ENCODE results near the gene PITPNC1.

PITPNC1 gene

GRCh38 chr17:67443931-67444595 lies 67.0 kb downstream of the PITPNC1 start:
- Mint-ChIP-seq H3K9me3 (no peaks in the 10 kb centered on the region), H3K36me3 (peaks cover 5% of the 10 kb centered on the region), H3K4me1 (peaks cover 64% of the 10 kb centered on the region), H3K4me3 (no peak overlapping the region), H3K27ac (peak overlapping the region; percentile 86)
- DNase-seq (ENCODE audit: low spot score in 2 of 2) (no peak), ATAC-seq (no peak)

- DNase-seq (ENCODE audit: low spot score in 2 of 2): no peak
- peaks cover 73% of the 10 kb centered on the region for H3K4me1 Mint-ChIP-seq
- peaks cover 5% of the 10 kb centered on the region for H3K36me3 Mint-ChIP-seq
- H3K4me3 Mint-ChIP-seq: no peak overlapping the region
- H3K9me3 Mint-ChIP-seq: no peaks in the 10 kb centered on the region
- ATAC-seq: no peak
- peak overlapping the region; percentile 43 for H3K27ac Mint-ChIP-seq
Measured at GRCh38 chr17:67448449-67448848, 71.4 kb downstream of the PITPNC1 start.

DNA sequence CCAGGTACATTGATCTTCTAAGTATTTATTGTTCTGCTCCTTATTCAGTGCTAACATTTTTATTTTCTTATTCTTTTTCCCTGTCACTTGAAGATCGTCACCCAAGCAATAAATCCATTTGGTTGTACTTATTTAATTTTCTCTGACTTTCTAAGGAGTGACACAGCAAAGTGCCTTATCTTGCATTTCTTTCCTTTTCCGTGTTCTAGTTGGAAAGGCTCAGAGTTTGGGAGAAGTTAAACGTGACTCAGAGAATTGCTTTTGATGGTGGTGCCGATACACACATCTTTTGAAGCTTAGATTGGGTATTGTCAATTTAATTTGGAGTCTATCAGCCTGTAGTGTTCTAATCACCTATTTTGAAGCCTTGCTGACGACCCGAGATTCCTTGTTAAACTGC lies 72.0 kb downstream of the PITPNC1 start:
- peak overlapping the region; percentile 70 for H3K27ac Mint-ChIP-seq
- no peak for ATAC-seq
- H3K9me3 Mint-ChIP-seq: no peaks in the 10 kb centered on the region
- peak overlapping the region; percentile 50 for H3K4me3 Mint-ChIP-seq
- peaks cover 72% of the 10 kb centered on the region for H3K4me1 Mint-ChIP-seq
- DNase-seq (ENCODE audit: low spot score in 2 of 2): no peak
- peaks cover 5% of the 10 kb centered on the region for H3K36me3 Mint-ChIP-seq

DNA sequence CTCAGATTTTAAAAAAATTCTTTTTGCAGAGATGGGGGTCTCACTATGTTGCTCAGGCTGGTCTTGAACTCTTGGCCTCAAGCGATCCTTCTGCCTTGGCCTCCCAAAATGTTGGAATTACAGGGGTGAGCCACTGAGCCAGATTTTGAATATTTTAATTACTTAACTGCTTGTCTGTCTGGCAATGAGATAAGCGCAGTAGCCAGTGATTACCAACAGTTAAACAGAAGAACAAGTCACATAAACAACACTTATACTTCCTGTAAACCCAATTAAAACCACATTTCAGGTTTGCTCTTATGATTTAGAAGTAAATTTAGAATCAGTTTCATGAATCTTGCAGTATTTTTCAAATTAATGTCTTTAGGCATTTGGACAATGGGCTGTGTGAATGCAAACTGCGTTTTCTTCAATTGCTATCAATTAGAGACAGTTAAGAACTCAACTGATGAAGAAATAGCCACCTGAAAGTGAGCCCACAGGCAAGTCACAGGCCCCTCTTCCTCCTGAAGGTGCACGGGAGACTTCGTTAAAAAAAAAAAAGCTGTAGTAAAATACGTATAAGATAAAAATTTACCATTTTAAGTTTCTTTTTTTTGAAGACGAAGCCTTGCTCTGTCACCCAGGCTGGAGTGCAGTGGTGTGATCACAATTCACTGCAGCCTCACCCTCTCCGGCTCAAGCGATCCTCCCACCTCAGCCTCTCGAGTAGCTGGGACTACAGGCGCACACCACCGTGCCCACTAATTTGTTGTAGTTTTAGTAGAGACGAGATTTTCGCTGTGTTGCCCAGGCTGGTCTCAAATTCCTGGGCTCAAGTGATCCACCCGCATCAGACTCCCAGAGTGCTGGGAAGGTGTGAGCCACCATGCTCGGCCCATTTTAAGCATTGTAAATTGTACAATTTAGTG lies 73.0 kb downstream of the PITPNC1 start:
- H3K27ac Mint-ChIP-seq: peak overlapping the region; percentile 70
- peaks cover 69% of the 10 kb centered on the region for H3K4me1 Mint-ChIP-seq
- no peak for DNase-seq (ENCODE audit: low spot score in 2 of 2)
- no peaks in the 10 kb centered on the region for H3K9me3 Mint-ChIP-seq
- H3K36me3 Mint-ChIP-seq: peaks cover 5% of the 10 kb centered on the region
- H3K4me3 Mint-ChIP-seq: peak overlapping the region; percentile 50
- ATAC-seq: no peak

- DNase-seq (ENCODE audit: low spot score in 2 of 2) (peak in 1 of 2 donors; percentile 70), ATAC-seq (peak; percentile 97)
- Mint-ChIP-seq H3K9me3 (peaks cover 1% of the 10 kb centered on the region), H3K4me1 (peaks cover 83% of the 10 kb centered on the region), H3K27ac (peak overlapping the region; percentile 88), H3K36me3 (peaks cover 5% of the 10 kb centered on the region), H3K4me3 (peak overlapping the region; percentile 50)
Measured at GRCh38 chr17:67452681-67453554, 75.8 kb downstream of the PITPNC1 start.

DNA sequence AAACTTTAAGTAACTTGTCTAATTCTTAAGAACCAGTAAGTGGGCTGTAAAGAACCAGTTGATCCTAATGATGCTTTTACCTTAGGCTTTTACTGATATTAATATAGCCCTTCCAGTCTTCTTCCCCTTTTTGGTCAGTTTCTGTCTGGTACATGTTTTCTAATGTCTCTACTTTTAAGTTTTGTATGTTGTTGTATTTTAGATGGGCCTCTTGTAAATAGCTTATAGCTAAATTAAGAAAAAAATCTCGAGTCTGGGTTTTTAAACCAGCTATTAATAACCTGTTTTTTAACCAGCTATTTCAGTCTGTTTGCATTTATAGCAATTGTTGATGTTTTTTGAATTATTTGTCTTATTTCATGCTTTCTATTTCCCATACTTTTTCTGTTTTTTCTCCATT lies 79.0 kb downstream of the PITPNC1 start:
- Mint-ChIP-seq H3K27ac (peak overlapping the region; percentile 72), H3K9me3 (peaks cover 9% of the 10 kb centered on the region), H3K36me3 (peaks cover 5% of the 10 kb centered on the region), H3K4me1 (peaks cover 71% of the 10 kb centered on the region), H3K4me3 (no peak overlapping the region)
- ATAC-seq (no peak), DNase-seq (ENCODE audit: low spot score in 2 of 2) (no peak)

GRCh38 chr17:67456889-67457288 lies 79.8 kb downstream of the PITPNC1 start:
- Mint-ChIP-seq H3K4me3 (no peak overlapping the region), H3K4me1 (peaks cover 71% of the 10 kb centered on the region), H3K9me3 (peaks cover 9% of the 10 kb centered on the region), H3K27ac (peak overlapping the region; percentile 72), H3K36me3 (peaks cover 5% of the 10 kb centered on the region)
- DNase-seq (ENCODE audit: low spot score in 2 of 2): no peak
- ATAC-seq: no peak

DNA sequence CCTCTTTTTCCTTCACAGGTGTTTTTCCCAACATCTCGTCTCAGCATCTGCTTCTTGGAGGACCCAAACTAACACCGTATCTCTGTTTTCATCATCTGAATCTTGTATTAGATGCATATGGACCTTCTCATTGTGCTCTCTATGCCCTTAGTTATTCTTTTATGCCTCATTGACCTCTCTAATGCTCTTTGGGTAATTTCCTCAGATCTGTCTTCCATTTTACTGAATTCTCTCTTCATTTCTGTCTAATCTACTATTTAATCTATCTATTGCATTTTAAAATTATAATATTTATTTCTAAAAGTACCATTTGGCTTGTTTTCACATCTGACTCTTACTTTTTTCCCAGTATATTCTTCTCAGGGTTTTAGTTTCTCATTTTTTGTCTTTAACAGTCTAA lies 81.1 kb downstream of the PITPNC1 start:
- peaks cover 1% of the 10 kb centered on the region for H3K36me3 Mint-ChIP-seq
- H3K27ac Mint-ChIP-seq: peak overlapping the region; percentile 72
- DNase-seq (ENCODE audit: low spot score in 2 of 2) (no peak), ATAC-seq (no peak)
- H3K4me3 Mint-ChIP-seq: no peak overlapping the region
- H3K9me3 Mint-ChIP-seq: peaks cover 9% of the 10 kb centered on the region
- peaks cover 66% of the 10 kb centered on the region for H3K4me1 Mint-ChIP-seq

GRCh38 chr17:67459985-67460384 lies 82.9 kb downstream of the PITPNC1 start:
- DNase-seq (ENCODE audit: low spot score in 2 of 2) (no peak), ATAC-seq (no peak)
- H3K9me3 Mint-ChIP-seq: peaks cover 9% of the 10 kb centered on the region
- H3K27ac Mint-ChIP-seq: peak overlapping the region; percentile 68
- no peak overlapping the region for H3K4me3 Mint-ChIP-seq
- H3K36me3 Mint-ChIP-seq: no peaks in the 10 kb centered on the region
- peaks cover 63% of the 10 kb centered on the region for H3K4me1 Mint-ChIP-seq

GRCh38 chr17:67461228-67461780 lies 84.2 kb downstream of the PITPNC1 start:
- no peak for DNase-seq (ENCODE audit: low spot score in 2 of 2)
- peak; percentile 76 for ATAC-seq

GRCh38 chr17:67461876-67462275 lies 84.8 kb downstream of the PITPNC1 start:
- Mint-ChIP-seq H3K36me3 (no peaks in the 10 kb centered on the region), H3K4me3 (peak overlapping the region; percentile 42), H3K4me1 (peaks cover 66% of the 10 kb centered on the region), H3K9me3 (peaks cover 9% of the 10 kb centered on the region), H3K27ac (peak overlapping the region; percentile 60)
- DNase-seq (ENCODE audit: low spot score in 2 of 2) (no peak), ATAC-seq (no peak)

More at GRCh38 chr17:67461228-67461780, 84.2 kb downstream of the PITPNC1 start:
- no peaks in the 10 kb centered on the region for H3K36me3 Mint-ChIP-seq
- H3K4me3 Mint-ChIP-seq: peak overlapping the region; percentile 42
- H3K9me3 Mint-ChIP-seq: peaks cover 9% of the 10 kb centered on the region
- peaks cover 66% of the 10 kb centered on the region for H3K4me1 Mint-ChIP-seq
- H3K27ac Mint-ChIP-seq: peak overlapping the region; percentile 60

DNA sequence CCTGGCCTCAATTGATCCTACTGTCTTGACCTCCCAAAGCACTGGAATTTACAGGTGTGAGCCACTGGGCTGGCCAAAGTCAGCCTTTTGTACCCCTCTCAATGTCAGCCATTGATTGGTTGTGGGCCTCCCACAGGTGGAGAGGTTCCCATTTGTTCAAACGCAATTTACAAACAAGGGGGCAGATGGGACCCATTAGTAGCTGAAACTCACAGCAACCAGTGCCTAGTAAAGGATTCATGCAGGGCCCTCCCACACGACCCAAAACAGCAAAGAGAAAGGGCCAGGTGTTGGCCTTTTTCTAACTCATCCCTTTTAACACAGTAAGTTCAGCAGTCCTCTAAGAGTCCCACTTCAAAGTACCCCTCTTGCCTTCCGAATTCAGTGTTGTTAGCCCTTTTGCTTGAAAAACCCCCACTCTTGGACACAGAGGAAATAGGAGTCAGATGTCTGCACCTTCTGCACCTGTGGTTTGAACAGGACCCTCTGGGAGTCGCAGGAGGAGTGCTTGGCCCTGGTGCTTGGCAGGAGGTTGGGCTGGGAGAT lies 89.2 kb downstream of the PITPNC1 start:
- DNase-seq (ENCODE audit: low spot score in 2 of 2): no peak
- Mint-ChIP-seq H3K27ac (no peak overlapping the region), H3K4me3 (no peak overlapping the region), H3K36me3 (no peaks in the 10 kb centered on the region), H3K9me3 (no peaks in the 10 kb centered on the region), H3K4me1 (peaks cover 66% of the 10 kb centered on the region)
- no peak for ATAC-seq

DNA sequence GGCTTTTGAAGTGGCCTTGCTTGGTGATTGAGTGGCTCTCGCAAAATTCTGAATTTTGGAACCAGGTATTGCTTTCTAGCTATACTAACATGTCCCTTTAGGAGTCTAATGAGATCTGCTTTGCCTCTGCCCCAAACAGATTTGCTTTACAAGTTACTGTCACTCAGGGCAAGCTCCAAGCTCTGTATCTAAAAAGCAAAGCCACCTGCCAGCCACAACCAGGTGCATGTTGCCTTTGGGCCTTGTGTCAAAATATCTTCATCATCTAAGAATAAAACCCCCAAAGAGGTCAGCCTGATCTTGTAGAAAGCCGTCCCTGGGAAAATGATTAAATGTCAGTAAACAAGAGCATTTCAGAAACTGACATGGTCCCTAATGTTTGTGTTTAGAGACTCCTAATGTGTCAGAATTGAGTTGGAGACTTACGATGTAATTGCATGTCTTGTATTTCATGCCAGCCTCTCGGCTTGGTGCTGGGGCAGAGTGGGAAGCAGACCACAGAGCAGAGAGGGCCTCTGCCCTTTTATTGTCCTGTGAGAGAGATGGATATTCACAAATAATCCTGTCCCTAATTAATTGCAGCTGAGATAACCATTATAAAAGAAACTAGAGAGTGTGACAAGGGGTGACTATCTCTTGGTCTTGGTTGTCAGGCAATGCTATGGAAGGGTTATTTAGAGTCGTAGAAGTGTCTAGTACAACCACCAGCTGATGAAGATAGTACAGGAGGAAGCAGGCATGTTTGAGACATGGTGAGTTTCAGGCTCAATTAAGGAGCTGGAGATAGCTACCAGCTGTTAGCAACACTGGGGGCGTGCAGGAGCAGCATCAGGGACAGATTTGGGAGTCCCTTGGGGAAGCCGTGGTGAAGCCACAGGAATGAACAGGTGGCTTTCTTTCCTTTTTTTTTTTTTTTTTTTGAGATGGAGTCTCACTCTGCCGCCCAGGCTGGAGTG lies 90.7 kb downstream of the PITPNC1 start:
- ATAC-seq (no peak), DNase-seq (ENCODE audit: low spot score in 2 of 2) (no peak)
- H3K9me3 Mint-ChIP-seq: no peaks in the 10 kb centered on the region
- H3K4me3 Mint-ChIP-seq: no peak overlapping the region
- peaks cover 57% of the 10 kb centered on the region for H3K4me1 Mint-ChIP-seq
- H3K36me3 Mint-ChIP-seq: no peaks in the 10 kb centered on the region
- peak overlapping the region; percentile 47 for H3K27ac Mint-ChIP-seq
